NCI-H1930 (cell line): ENCODE measurements around the gene SRSF4.
A peak's percentile ranks its signal among the peaks of the same experiment; 100 is the strongest.

ENCODE experiments used
- DNase-seq, 2 experiments: peaks; one replicate each; lab custom pipeline; 2025; lab: John Stamatoyannopoulos, UW

Gene SRSF4

GRCh38 chr1:29200906-29201594 is 19.4 kb upstream of the SRSF4 start:
- DNase-seq, result no peak

- no peak for DNase-seq
Measured at GRCh38 chr1:29197993-29198392, 16.3 kb upstream of the SRSF4 start.

GRCh38 chr1:29197590-29197924 is 15.9 kb upstream of the SRSF4 start:
- peak in 1 of 2 experiments; percentile 30 for DNase-seq

GRCh38 chr1:29196863-29197589 is 15.3 kb upstream of the SRSF4 start:
- DNase-seq, result no peak

GRCh38 chr1:29195881-29196291 is 14.2 kb upstream of the SRSF4 start:
- DNase-seq, result no peak

- no peak for DNase-seq
Measured at GRCh38 chr1:29193879-29194455, 12.3 kb upstream of the SRSF4 start.

- no peak for DNase-seq
Measured at GRCh38 chr1:29190718-29191117, 9.0 kb upstream of the SRSF4 start.

GRCh38 chr1:29186707-29187106 is 5.0 kb upstream of the SRSF4 start:
- no peak for DNase-seq

GRCh38 chr1:29186252-29186651 is 4.6 kb upstream of the SRSF4 start:
- no peak for DNase-seq

- no peak for DNase-seq
Measured at GRCh38 chr1:29183287-29183686, 1.6 kb upstream of the SRSF4 start.

- no peak for DNase-seq
Measured at GRCh38 chr1:29180497-29181412, 945 bp downstream of the SRSF4 start.

GRCh38 chr1:29179641-29180184 is 2.0 kb downstream of the SRSF4 start:
- DNase-seq, result no peak

GRCh38 chr1:29177022-29177705 is 4.5 kb downstream of the SRSF4 start:
- no peak for DNase-seq

- DNase-seq, result no peak
Measured at GRCh38 chr1:29176576-29176975, 5.1 kb downstream of the SRSF4 start.

- no peak for DNase-seq
Measured at GRCh38 chr1:29172415-29172939, 9.2 kb downstream of the SRSF4 start.

GRCh38 chr1:29171521-29171920 is 10.2 kb downstream of the SRSF4 start:
- DNase-seq, result no peak

- no peak for DNase-seq
Measured at GRCh38 chr1:29171089-29171488, 10.6 kb downstream of the SRSF4 start.

GRCh38 chr1:29169976-29170375 is 11.7 kb downstream of the SRSF4 start:
- DNase-seq, result no peak

GRCh38 chr1:29167904-29168303 is 13.8 kb downstream of the SRSF4 start:
- no peak for DNase-seq

GRCh38 chr1:29166291-29166878 is 15.3 kb downstream of the SRSF4 start:
- DNase-seq, result no peak

GRCh38 chr1:29164588-29164987 is 17.1 kb downstream of the SRSF4 start:
- DNase-seq, result no peak
